UCSD-AML1 (cell line): ENCODE measurements around the gene SLC25A51.
A peak's percentile ranks its signal among the peaks of the same experiment; 100 is the strongest.

ENCODE experiments used
- DNase-seq: peaks from one replicate; lab custom pipeline; 2025; ENCODE audit not compliant: unreplicated experiment; lab: John Stamatoyannopoulos, UW

SLC25A51 gene, protein sequence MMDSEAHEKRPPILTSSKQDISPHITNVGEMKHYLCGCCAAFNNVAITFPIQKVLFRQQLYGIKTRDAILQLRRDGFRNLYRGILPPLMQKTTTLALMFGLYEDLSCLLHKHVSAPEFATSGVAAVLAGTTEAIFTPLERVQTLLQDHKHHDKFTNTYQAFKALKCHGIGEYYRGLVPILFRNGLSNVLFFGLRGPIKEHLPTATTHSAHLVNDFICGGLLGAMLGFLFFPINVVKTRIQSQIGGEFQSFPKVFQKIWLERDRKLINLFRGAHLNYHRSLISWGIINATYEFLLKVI

DNA sequence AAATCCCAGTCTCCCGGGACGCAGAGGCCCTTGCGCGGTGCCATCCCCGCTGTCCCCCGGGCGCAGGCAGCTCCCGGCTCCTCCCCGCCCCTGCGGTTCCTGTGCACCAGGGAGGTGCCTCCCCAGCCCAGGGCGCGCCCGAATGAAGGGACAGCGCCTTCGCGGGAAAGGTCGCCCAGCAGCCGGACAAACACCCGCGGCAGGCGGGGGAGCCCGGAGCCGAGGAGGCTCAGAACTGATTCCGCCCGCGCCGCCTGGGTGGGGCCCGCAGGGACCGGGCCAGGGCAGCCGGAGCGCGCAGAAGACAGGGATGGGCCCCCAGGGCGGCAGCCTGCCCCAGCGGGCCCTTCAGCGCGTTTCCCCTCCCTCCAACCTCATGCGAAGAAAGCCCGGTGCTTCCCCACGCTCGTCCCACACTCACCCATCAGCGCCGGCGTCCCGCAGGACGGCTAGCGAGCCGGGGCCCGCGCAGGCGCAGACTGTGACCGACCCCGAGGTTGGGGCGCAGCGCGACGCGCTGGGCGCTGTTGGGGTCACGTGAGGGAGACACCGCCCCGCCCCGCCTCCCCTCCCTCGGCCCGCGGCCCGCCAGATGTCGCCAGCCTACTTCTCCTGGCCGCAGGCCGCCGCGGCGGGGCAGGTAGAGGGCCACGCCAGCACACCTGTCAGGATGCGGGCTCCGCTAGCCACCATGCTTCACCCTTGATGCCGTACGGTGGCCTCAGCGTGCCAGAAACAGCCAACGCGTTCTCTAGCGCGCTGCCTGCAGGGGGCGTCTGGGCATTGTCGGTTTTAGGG is at the start of gene SLC25A51:
TSS of gene SLC25A51 (minus strand) at position 481 of the 798 bp plus-strand sequence. CDS start 15,577 bp downstream, outside the sequence.
- peak; percentile 95 for DNase-seq

DNA sequence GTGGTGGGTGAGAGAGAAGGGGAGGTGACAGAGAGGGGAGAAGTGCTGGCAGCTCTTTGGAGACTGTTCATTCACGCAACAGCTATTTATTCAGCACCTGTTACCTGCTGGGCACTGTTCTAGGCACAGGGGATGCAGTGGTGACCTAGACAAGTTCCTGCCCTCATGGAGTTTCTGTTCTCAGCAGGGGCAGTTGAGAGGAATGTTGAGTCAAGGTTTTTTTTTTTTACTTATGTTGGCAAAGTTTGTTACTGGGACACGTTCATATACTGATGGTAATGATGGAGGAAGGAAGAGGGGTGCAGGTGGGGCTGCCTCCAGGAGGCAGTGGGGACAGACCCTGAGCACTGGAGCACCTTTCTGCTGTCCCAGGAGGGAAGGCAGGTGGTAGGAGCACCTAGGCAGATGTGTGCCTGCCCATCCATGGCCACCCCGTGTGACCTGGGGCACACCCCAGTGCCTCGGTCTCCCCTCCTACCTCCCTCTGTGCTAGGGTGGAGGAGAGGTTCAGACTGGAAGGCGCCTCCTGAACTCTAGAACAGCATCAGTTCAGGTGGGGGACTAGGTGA is 49.4 kb upstream of the SLC25A51 start:
- no peak for DNase-seq

DNA sequence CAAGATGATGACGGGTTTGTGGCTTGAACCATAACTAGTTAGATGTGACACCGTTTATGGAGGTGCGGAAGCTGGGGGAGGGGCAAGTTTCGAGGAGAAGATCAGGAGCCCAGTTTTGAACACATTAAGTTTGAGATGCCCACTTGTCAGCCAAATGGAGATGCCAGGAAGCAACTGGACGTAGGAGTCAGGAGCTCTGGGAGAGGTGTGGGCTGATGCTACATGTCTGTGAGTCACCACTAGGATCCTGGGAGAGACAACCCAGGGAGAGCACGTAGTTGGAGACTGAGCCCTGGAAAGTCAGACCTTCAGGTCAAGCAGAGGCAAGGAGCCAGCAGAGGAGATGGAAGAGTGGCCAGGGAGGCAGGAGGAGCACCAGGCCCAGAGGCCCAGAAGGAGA is 48.8 kb upstream of the SLC25A51 start:
- no peak for DNase-seq

DNA sequence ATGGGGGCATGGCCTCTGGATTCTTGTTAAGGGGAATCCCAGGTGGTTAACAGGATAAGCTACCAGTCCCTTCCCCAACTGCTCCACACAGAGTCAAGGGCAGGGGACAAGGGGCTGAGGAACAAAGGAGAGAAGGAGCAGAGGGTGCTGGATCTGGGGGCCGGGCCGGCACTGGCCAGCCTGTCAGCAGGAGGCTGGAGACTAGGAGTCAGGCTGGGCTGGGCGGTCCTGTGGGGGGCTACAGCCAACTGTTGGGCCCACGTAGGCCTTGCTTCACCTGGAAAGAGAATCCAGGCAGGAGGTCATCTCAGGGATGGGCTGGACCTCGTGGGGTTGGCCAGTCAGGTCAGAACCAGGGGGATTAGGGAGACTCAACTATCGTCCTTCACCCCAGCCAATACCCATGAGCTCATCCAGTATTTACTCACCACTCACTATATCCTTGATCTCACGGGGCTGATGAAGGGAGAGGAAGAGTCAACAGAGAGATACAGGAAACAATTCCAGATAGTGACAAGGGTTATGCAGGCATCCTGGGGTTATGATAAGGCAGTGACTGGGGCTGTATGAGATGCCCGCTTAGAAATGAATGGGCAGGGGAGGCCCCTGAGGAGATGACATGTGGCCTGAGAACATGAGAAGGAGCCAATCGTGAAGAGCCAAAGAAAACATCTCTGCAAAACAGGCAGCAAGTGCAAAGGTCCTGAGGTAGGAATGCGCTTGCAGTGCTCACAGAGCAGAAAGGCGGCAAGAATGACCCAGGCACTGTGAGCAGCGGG is 47.9 kb upstream of the SLC25A51 start:
- no peak for DNase-seq

DNA sequence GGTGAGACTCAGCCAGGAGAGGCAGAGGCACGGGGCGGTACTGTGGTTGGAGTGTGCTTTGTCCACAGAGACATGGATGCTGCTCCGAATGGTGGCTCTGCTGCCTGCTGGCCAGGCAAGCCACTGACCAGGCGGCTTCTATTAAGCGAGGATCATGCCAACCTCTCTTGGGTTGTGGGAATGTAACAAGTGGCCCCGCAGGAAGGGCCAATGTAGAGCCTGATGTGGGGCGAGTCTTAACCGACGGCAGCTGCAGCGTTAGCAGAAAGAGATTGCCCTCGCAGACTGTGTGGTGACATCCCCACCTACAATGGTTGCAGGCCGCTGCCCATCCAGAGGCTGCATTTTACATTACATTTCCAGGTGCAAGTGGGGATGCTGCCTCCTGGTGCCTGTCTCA is 46.6 kb upstream of the SLC25A51 start:
- DNase-seq: no peak

DNA sequence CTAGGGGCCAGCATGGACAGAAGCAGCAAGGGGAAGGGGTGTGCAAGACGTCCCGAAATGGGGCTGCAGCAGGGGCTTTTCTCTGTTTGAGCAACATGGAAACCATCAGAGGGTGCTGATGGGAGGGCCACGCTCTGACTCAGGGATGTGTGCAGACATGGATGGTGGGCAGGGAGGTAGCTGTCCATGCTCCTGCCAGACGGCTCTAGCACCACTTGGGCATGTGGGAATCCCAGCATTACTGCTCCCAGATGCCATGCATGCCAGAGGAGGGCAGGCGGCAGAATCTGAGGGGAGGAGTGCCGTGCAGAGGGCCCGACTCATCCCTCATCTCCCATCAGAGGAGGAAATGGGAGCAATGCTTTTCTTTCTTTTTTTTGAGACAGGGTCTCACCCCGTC is 45.6 kb upstream of the SLC25A51 start:
- no peak for DNase-seq

- DNase-seq: no peak
These were observed 44.6 kb upstream of the SLC25A51 start for GRCh38 chr9:37948417-37948980.

DNA sequence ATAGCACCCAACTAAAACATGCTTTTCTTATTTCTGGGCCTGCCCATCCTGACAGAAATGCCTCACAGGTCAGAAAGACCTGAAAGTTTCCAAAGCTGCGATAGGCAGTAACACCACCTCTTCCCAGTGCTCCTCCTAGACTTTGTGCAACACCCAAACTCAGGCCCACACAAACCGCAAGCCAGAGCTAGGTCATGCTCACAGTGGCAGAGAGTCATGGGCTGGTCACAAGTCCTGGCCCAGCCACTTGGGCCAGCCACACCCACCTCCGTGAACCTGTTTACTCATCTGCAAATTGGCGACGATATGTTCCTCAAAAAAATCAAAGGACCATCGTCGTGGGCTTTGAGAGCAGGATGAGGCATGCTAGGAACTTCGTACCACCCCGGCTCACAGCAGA is 44.0 kb upstream of the SLC25A51 start:
- DNase-seq: no peak

- no peak for DNase-seq
These were observed 43.5 kb upstream of the SLC25A51 start for GRCh38 chr9:37947471-37947870.

DNA sequence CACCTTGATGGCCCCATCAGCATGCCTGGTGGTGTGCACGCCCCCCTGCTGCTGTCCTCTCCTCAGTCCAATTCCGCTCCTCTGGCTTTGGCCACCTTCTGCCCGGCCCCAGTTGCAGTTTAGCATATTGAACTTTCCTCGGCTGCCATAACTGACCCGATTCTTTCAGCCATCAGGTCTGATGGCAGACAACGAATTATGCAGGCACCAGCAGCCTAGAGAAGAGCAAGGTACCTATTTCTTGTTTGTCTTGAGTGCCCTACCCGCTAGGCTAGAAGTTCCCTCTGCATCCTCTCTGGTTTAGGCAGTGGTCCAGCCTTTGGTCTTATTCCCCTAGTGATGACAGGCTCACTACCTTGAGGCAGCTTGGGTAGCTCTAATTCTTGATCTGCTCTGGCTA is 43.0 kb upstream of the SLC25A51 start:
- no peak for DNase-seq

DNA sequence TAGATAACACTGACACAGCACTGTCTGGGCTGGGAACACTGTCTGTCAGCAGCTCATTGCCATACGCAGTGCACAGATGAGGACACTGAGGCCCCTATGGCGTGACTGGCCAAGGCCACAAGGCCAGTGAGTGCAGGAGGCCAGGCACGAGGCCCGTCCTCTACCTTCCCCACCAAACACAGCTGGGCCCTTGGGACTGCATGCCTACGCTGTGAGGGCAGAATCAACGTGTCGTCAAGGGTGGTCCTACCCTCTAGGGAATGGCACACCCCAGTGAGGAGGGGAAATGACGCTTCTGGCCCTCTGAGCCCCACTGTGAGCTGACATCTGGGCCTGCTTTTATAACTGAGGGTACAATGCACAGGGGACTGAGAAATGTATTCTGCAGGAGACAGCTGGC is 42.1 kb upstream of the SLC25A51 start:
- no peak for DNase-seq

DNA sequence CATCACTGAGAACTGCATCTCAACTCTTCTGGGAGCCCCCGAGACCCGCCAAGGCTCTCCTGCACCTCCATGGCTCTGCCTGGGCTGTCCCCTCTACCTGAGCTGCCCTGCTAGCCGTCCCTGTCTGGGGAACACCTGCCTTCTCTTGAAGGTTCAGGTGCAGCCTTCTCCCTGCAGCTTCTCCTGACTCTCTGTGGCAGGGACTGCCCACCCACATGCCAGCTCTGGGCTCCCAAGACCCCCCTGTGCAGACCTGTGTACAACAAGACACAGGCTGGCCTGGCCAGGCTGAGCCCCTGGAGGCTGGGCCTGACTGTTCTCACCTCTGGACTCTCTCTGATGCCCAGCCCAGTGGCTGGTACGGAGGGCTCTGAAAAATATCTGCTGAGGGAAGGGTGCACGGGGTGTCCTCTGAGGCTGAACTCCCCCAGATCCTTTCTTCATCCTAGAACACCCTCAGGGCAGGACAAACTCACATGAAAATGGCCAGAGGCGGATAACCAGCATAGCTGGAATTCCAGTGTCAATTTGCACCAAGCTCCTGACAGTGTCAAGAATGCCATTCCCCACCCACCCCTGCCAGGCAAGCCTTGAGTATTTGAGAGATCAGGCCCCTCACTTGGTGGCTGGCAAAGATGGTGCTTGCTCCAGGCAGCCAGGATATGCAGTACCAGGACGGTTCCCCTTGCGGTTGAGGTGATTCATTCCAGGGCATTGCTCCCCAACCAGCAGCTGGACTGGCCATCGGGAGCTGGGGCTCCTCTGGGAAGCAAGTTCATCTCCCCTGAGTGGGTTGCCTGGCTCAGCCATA is 40.9 kb upstream of the SLC25A51 start:
- DNase-seq: no peak

DNA sequence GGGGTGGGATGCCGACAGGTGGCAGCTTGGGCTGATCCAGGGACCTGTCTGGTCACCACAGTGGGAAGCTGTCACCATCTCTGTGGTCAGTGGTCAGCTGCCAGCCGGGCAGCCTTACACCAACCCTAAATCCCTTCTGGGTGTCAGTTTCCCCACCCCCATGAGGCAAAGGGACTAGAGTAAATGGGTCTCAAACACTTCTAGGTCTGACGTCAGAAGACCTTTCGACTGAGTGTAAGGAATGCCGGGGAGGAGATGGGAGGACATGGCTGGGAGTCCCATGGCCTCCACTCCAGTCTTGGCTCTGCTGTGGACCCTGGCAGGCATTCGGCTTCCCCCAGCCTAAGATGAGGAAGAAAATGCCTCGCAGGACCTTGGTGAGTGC is 40.3 kb upstream of the SLC25A51 start:
- no peak for DNase-seq

GRCh38 chr9:37943345-37944265 is 39.7 kb upstream of the SLC25A51 start:
- no peak for DNase-seq

GRCh38 chr9:37942621-37943344 is 38.9 kb upstream of the SLC25A51 start:
- no peak for DNase-seq

GRCh38 chr9:37941253-37941652 is 37.3 kb upstream of the SLC25A51 start:
- no peak for DNase-seq

DNA sequence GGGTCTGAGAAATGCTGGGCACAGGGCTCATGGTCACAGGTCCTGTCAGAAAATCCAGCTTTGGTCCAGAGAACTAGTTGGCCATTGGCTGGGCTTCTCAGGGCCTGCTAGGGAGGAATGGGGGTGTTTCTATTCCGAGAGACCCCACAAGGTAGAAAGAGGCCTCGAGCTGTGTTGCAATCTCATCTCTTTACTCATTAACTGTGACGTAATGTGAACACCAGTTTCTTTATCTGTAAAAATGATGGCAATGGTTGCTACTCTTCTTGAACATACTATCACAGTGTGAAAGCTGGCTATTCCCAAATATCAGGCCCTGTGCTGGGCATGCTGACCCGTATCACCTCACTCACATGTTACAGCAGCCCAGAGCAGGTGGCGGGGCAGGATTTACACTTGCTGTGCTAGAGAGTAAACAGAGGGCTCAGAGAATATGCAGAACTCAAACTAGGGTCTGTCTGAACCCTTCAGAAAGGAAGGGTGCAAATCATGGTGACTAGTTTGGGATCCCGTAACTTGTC is 35.7 kb upstream of the SLC25A51 start:
- DNase-seq: no peak
